HG03139 (cell line): ENCODE data around the gene KRT15.

Experiments
- ATAC-seq: cut with Tn5 transposase; IDR thresholded peaks from one replicate; pipeline ENCODE4 v1.9.1; 2021; ENCODE audit not compliant: unreplicated experiment

KRT15 gene

GRCh38 chr17:41483991-41484826 is 34.5 kb downstream of the KRT15 start:
- ATAC-seq = no peak

- no peak for ATAC-seq
Observed at GRCh38 chr17:41483531-41483930, 35.2 kb downstream of the KRT15 start.

GRCh38 chr17:41481036-41481435 is 37.7 kb downstream of the KRT15 start, which contains the start of gene KRT35:
KRT35 (minus strand) TSS chr17:41481151; CDS start chr17:41481097, 54 bp downstream.
- no peak for ATAC-seq

- no peak for ATAC-seq
Observed at GRCh38 chr17:41480581-41480980, 38.1 kb downstream of the KRT15 start.

- no peak for ATAC-seq
Observed at GRCh38 chr17:41480136-41480535, 38.6 kb downstream of the KRT15 start.

GRCh38 chr17:41478237-41478636 is 40.5 kb downstream of the KRT15 start:
- ATAC-seq = no peak

- no peak for ATAC-seq
Observed at GRCh38 chr17:41476866-41477815, 41.5 kb downstream of the KRT15 start.

GRCh38 chr17:41475421-41475820 is 43.3 kb downstream of the KRT15 start:
- no peak for ATAC-seq

- ATAC-seq = no peak
Observed at GRCh38 chr17:41474863-41475262, 43.8 kb downstream of the KRT15 start.

GRCh38 chr17:41468346-41468745 is 50.3 kb downstream of the KRT15 start:
- no peak for ATAC-seq

GRCh38 chr17:41467561-41467960 is 51.1 kb downstream of the KRT15 start:
- ATAC-seq = no peak

GRCh38 chr17:41466988-41467387 is 51.7 kb downstream of the KRT15 start, which contains the start of gene KRT32:
KRT32 (minus strand) TSS chr17:41467386; CDS start chr17:41467325, 61 bp downstream.
- no peak for ATAC-seq

GRCh38 chr17:41464682-41465081 is 54.0 kb downstream of the KRT15 start:
- no peak for ATAC-seq

GRCh38 chr17:41464173-41464572 is 54.5 kb downstream of the KRT15 start:
- ATAC-seq = no peak

- no peak for ATAC-seq
Observed at GRCh38 chr17:41463746-41464145, 54.9 kb downstream of the KRT15 start.
